Fibroblast of lung (primary cell): ENCODE data around the gene POLR1E. TPM values are rescaled to one million over a fixed set of nuclear protein-coding genes. Genes with fewer than 3 reads are reported as not detected.
"Not testable (repeated sequence)": the region's sequence is repeated elsewhere in the genome, so short reads cannot be mapped to it uniquely, and the experiment has no call there.

Experiments
- DNase-seq, 2 donors: peaks; one replicate each; pipeline versions ENCODE4 v3.0.0 to v3.0.0-alpha.2; 2010; ENCODE audit warnings: low read depth in 2 of 2
- H2AFZ ChIP-seq: 2 replicates; pipeline ENCODE4 v1.5.1; 2012; ENCODE audit warnings: low read length, control low read depth, inconsistent platforms
- H3K27ac ChIP-seq: 2 replicates; pipeline ENCODE4 v1.5.1; 2011; ENCODE audit warnings: low read length, control low read depth; ENCODE audit not compliant: insufficient read depth
- H3K27me3 ChIP-seq: 2 replicates; pipeline ENCODE4 v1.5.1; 2011; ENCODE audit warnings: mild to moderate bottlenecking, low read length; ENCODE audit not compliant: control insufficient read depth, insufficient read depth
- H3K36me3 ChIP-seq: 2 replicates; pipeline ENCODE4 v1.5.1; 2011; ENCODE audit warnings: low read length; ENCODE audit not compliant: control insufficient read depth, insufficient read depth
- H3K4me1 ChIP-seq: 2 replicates; pipeline ENCODE4 v1.5.1; 2011; ENCODE audit warnings: low read length; ENCODE audit not compliant: control insufficient read depth, insufficient read depth; ENCODE audit errors: extremely low read depth
- H3K4me2 ChIP-seq: 2 replicates; pipeline ENCODE4 v1.5.1; 2011; ENCODE audit warnings: low read length, control low read depth; ENCODE audit not compliant: insufficient read depth; ENCODE audit errors: extremely low read depth
- H3K4me3 ChIP-seq, 4 experiments: fragments of 200-600 bp in 1 of 4; sonication (generic) in 1 of 4; replicated peaks in 1 of 4; 2 replicates each; pipeline ENCODE4 v1.5.1; 2011 to 2016; ENCODE audit warnings: low read length in 4 of 4, low read depth in 3 of 4, mild to moderate bottlenecking in 3 of 4, control low read depth in 2 of 4, inconsistent platforms in 1 of 4, mixed read lengths in 1 of 4; ENCODE audit not compliant: insufficient read depth in 1 of 4; ENCODE audit errors: control extremely low read depth in 1 of 4
- H3K79me2 ChIP-seq: 2 replicates; pipeline ENCODE4 v1.5.1; 2012; ENCODE audit warnings: mild to moderate bottlenecking, low read length, inconsistent platforms; ENCODE audit not compliant: control insufficient read depth, insufficient read depth
- H3K9ac ChIP-seq: 2 replicates; pipeline ENCODE4 v1.5.1; 2011; ENCODE audit warnings: mild to moderate bottlenecking, low read length, control low read depth; ENCODE audit not compliant: insufficient read depth
- H3K9me3 ChIP-seq: 2 replicates; pipeline ENCODE4 v1.5.1; 2012; ENCODE audit warnings: low read depth, low read length; ENCODE audit not compliant: control insufficient read depth, insufficient read depth
- H4K20me1 ChIP-seq: 2 replicates; pipeline ENCODE4 v1.5.1; 2011; ENCODE audit warnings: low read length; ENCODE audit not compliant: control insufficient read depth, insufficient read depth; ENCODE audit errors: extremely low read depth
- EZH2 ChIP-seq: IDR thresholded peaks from 2 replicates; pipeline ENCODE4 v1.5.1; 2012; ENCODE audit warnings: low read length, control low read depth, mild to moderate bottlenecking; ENCODE audit errors: missing control alignments
- polyA plus RNA-seq, 2 donors: library from polyadenylated mRNA; depleted of rRNA in 1 of 2; stranded (reverse) in 1 of 2; unstranded in 1 of 2; fragments of >200 nt; gene quantifications; 2 replicates each; pipeline ENCODE4 v1.2.1, GENCODE V29; 2011 to 2012; ENCODE audit warnings: missing spikeins in 1 of 2
- total RNA-seq: library from RNA; depleted of rRNA; stranded (reverse); fragments of >200 nt; gene quantifications from 2 replicates; pipeline ENCODE4 v1.2.1, GENCODE V29; 2014
- TF ChIP-seq, protein P1 (sequence below), 2 donors: IDR thresholded peaks in 1 of 2; conservative IDR thresholded peaks in 1 of 2; 1 replicate in 1 of 2; 2 replicates in 1 of 2; pipeline ENCODE4 v1.5.1; 2011 to 2012; ENCODE audit warnings: low read length in 2 of 2, control low read depth in 1 of 2, inconsistent platforms in 1 of 2, low read depth in 1 of 2, mild to moderate bottlenecking in 1 of 2

Gene POLR1E
- total and polyA plus RNA-seq, 2 donors (not counting 1 experiment from before 2014, with no cell fraction given): 30.9 to 31.7 TPM

DNA sequence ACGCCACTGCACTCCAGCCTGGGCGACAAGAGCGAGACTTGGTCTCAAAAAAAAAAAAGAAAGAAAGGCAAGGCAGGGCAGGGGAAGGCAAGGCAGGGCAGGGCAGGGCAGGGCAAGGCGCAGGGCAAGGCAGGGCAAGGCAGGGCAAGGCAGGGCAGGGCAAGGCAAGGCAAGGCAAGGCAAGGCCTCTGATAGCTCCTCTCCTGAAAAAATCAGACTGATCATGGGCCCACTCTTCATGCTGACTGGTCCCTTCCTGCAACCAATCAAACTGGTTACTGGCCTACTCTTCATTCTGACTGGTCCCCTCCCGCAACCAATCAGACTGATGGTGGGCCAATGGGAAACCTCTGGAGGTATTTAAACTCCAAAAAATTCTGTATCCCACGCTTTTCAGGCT, 17.1 kb upstream of the POLR1E start:
- Histone ChIP-seq H3K9me3 (no peaks in the 10 kb centered on the region), H3K27ac (no peak overlapping the region), H4K20me1 (no peaks in the 10 kb centered on the region), H3K36me3 (no peaks in the 10 kb centered on the region), H3K4me1 (peaks cover 7% of the 10 kb centered on the region), H2AFZ (no peak overlapping the region), H3K4me3 (no peak overlapping the region), H3K4me2 (no peak overlapping the region), H3K79me2 (peaks cover 11% of the 10 kb centered on the region), H3K27me3 (no peaks in the 10 kb centered on the region), H3K9ac (no peak overlapping the region)
- no peak for TF ChIP-seq EZH2
- TF ChIP-seq, protein P1, sequence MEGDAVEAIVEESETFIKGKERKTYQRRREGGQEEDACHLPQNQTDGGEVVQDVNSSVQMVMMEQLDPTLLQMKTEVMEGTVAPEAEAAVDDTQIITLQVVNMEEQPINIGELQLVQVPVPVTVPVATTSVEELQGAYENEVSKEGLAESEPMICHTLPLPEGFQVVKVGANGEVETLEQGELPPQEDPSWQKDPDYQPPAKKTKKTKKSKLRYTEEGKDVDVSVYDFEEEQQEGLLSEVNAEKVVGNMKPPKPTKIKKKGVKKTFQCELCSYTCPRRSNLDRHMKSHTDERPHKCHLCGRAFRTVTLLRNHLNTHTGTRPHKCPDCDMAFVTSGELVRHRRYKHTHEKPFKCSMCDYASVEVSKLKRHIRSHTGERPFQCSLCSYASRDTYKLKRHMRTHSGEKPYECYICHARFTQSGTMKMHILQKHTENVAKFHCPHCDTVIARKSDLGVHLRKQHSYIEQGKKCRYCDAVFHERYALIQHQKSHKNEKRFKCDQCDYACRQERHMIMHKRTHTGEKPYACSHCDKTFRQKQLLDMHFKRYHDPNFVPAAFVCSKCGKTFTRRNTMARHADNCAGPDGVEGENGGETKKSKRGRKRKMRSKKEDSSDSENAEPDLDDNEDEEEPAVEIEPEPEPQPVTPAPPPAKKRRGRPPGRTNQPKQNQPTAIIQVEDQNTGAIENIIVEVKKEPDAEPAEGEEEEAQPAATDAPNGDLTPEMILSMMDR (conservative IDR thresholded peaks at IDR 0.05 in 1 of 2, IDR thresholded peaks at IDR 0.05 in 1 of 2; ENCODE audit: low read depth in 1 of 2, low read length in 2 of 2): no peak
- DNase-seq: no peak

DNA sequence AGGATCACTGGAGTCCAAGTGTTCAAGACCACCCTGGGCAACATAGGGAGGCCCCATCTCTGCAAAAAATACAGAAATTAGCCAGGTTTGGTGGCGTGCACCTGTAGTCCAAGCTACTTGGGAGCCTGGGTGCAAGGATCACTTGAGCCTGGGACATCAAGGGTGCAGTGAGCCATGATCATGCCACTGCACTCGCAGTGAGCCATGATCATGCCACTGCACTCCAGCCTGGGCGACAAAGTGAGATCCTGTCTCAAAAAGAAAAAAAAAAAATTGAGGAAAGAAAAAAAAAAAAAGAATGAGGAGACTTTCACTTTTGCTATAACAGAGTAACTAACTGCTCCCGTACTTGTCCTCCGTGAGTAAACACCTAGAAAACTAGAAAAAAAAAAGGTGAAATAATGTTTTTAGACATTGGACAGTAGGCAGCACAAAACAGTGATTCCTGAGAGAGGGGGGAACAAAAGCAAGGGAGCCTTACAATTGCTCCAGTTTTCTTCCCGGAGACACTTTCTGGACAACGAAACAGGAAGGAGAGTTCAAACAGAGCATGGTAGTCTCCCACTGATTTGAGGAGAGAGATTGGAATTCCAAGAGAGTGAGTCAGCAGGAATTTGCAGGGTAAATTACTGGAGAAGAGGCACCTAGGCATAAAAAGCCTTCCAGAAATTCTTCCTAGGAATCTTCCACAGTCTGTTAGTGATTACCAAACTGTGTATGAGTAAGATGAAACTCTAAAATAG, 13.6 kb upstream of the POLR1E start:
- Histone ChIP-seq H3K4me1 (no peaks in the 10 kb centered on the region), H3K36me3 (no peaks in the 10 kb centered on the region), H3K4me3 (peak overlapping the region; percentile 16 to 68 (median 31)), H3K4me2 (peak overlapping the region; percentile 49), H3K27me3 (no peaks in the 10 kb centered on the region), H3K79me2 (no peaks in the 10 kb centered on the region), H4K20me1 (no peaks in the 10 kb centered on the region), H3K9me3 (no peaks in the 10 kb centered on the region), H2AFZ (no peak overlapping the region), H3K27ac (peak overlapping the region; percentile 71), H3K9ac (peak overlapping the region; percentile 11)
- TF ChIP-seq, protein P1 (conservative IDR thresholded peaks at IDR 0.05 in 1 of 2, IDR thresholded peaks at IDR 0.05 in 1 of 2; ENCODE audit: low read depth in 1 of 2, low read length in 2 of 2): no peak
- no peak for TF ChIP-seq EZH2
- peak; percentile 74 to 97 for DNase-seq

GRCh38 chr9:37473982-37474381, 11.8 kb upstream of the POLR1E start:
- H3K4me2 ChIP-seq, DNase-seq, H3K9me3 ChIP-seq, H2AFZ ChIP-seq, H3K36me3 ChIP-seq, H3K79me2 ChIP-seq, H3K4me3 ChIP-seq, H3K27me3 ChIP-seq, H3K9ac ChIP-seq, H4K20me1 ChIP-seq, H3K27ac ChIP-seq, H3K4me1 ChIP-seq: not testable (repeated sequence)
